SJCRH30 (cell line): ENCODE data around the gene COG4. TPM values are rescaled to one million over a fixed set of nuclear protein-coding genes. Genes with fewer than 3 reads are reported as not detected.
"Not testable (repeated sequence)": the region's sequence is repeated elsewhere in the genome, so short reads cannot be mapped to it uniquely, and the experiment has no call there.

Experiments
- DNase-seq, 2 experiments: peaks; one replicate each; pipeline ENCODE4 v3.0.0-alpha.2; 2015 to 2020
- H3K27ac ChIP-seq: fragments of 250-450 bp; sonication (Bioruptor Pico); 2 replicates; pipeline ENCODE4 v1.5.1; 2020; ENCODE audit warnings: mild to moderate bottlenecking, moderate library complexity
- H3K27me3 ChIP-seq: fragments of 250-450 bp; sonication (Bioruptor Pico); 2 replicates; pipeline ENCODE4 v1.5.1; 2020; ENCODE audit warnings: mild to moderate bottlenecking, moderate library complexity
- H3K36me3 ChIP-seq: fragments of 250-450 bp; sonication (Bioruptor Pico); 2 replicates; pipeline ENCODE4 v1.5.1; 2020; ENCODE audit warnings: mild to moderate bottlenecking, moderate library complexity
- H3K4me1 ChIP-seq: fragments of 250-450 bp; sonication (Bioruptor Pico); 2 replicates; pipeline ENCODE4 v1.5.1; 2020; ENCODE audit warnings: mild to moderate bottlenecking, moderate library complexity
- H3K4me3 ChIP-seq: fragments of 250-450 bp; sonication (Bioruptor Pico); 2 replicates; pipeline ENCODE4 v1.5.1; 2020; ENCODE audit warnings: mild to moderate bottlenecking, moderate library complexity
- H3K9me3 ChIP-seq: fragments of 250-450 bp; sonication (Bioruptor Pico); replicated peaks from 2 replicates; pipeline ENCODE4 v1.5.1; 2020; ENCODE audit warnings: mild to moderate bottlenecking, moderate library complexity
- total RNA-seq: library from RNA; depleted of rRNA; stranded (reverse); fragments of >200 nt; shearing (Covaris generic); gene quantifications from 2 replicates; pipeline ENCODE4 v1.2.3, GENCODE V29; 2014

The COG4 gene
- total RNA-seq, 1 experiment from 2014 or later = 26.4 TPM

GRCh38 chr16:70550082-70550481, 26.7 kb upstream of the COG4 start:
- Histone ChIP-seq H3K36me3 (peaks cover 89% of the 10 kb centered on the region), H3K4me3 (no peak overlapping the region), H3K27me3 (no peaks in the 10 kb centered on the region), H3K27ac (no peak overlapping the region), H3K4me1 (no peaks in the 10 kb centered on the region), H3K9me3 (no peaks in the 10 kb centered on the region)
- no peak for DNase-seq

- no peak overlapping the region for H3K4me3 ChIP-seq
- no peaks in the 10 kb centered on the region for H3K4me1 ChIP-seq
- H3K27ac ChIP-seq = no peak overlapping the region
- H3K27me3 ChIP-seq = no peaks in the 10 kb centered on the region
- no peak for DNase-seq
- no peaks in the 10 kb centered on the region for H3K9me3 ChIP-seq
- H3K36me3 ChIP-seq = peaks cover 87% of the 10 kb centered on the region
Observed at GRCh38 chr16:70548936-70549335, 25.6 kb upstream of the COG4 start.

DNA sequence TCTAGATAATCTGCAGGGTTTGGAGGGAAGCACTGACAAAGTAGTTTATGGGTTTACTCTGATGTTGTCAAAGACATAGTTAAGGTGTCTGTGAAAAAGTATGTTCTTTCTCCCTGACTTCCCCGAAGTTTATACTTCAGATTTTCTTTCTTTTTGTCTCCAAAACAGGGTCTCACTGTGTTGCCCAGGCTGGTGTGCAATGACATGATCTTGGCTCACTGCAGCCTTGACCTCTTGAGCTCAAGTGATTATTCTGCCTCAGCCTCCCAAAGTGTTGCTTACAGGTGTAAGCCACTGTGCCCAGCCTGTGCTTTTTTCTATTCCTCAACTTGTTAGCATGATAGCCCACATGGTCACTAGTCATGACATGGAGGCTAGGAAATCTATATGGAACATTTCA, 21.2 kb upstream of the COG4 start:
- Histone ChIP-seq H3K27ac (no peak overlapping the region), H3K9me3 (no peaks in the 10 kb centered on the region), H3K4me1 (no peaks in the 10 kb centered on the region), H3K27me3 (no peaks in the 10 kb centered on the region), H3K36me3 (peaks cover 86% of the 10 kb centered on the region), H3K4me3 (no peak overlapping the region)
- DNase-seq = no peak

DNA sequence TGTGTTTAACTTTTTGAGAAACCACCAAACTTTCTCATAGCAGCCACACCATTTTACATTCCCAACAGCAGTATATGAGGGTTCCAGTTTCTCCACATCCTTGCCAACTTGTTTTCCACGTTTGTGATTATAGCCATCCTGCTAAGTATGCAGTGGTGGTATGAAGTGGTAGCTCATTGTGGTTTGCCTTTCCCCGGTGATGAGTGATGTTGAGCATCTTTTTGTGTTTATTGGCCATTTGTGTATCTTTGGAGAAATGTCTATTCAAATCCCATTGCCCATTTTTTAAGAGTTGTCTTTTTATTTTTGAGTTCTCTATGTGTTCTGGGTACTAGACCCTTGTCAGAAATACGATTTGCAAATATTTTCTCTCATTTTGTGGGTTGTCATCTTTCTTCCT, 17.6 kb upstream of the COG4 start:
- no peak overlapping the region for H3K27ac ChIP-seq
- no peak overlapping the region for H3K4me3 ChIP-seq
- H3K4me1 ChIP-seq = no peaks in the 10 kb centered on the region
- DNase-seq = no peak
- peaks cover 83% of the 10 kb centered on the region for H3K36me3 ChIP-seq
- no peaks in the 10 kb centered on the region for H3K27me3 ChIP-seq
- H3K9me3 ChIP-seq = no peaks in the 10 kb centered on the region

GRCh38 chr16:70534971-70535370, 11.6 kb upstream of the COG4 start:
- no peak for DNase-seq
- Histone ChIP-seq H3K4me1 (no peaks in the 10 kb centered on the region), H3K27me3 (no peaks in the 10 kb centered on the region), H3K4me3 (no peak overlapping the region), H3K36me3 (peaks cover 84% of the 10 kb centered on the region), H3K27ac (no peak overlapping the region), H3K9me3 (no peaks in the 10 kb centered on the region)

DNA sequence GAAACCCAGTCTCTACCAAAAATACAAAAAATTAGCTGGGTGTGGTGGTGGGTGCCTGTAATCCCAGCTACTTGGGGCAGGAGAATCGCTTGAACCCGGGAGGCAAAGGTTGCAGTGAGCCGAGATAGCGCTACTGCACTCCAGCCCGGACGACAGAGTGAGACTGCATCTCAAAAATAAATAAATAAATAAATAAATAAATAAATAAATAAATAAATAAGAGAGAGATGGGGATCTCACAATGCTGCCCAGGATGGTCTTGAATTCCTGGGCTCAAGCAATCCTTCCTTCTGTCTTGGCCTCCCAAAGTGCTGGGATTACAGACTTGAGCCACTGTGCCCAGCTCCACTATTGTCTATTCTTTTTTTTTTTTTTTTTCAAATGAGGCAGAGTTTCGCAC, 6.6 kb upstream of the COG4 start:
- peaks cover 77% of the 10 kb centered on the region for H3K36me3 ChIP-seq
- H3K4me1 ChIP-seq, H3K4me3 ChIP-seq, H3K27ac ChIP-seq, DNase-seq, H3K27me3 ChIP-seq, H3K9me3 ChIP-seq: not testable (repeated sequence)

DNA sequence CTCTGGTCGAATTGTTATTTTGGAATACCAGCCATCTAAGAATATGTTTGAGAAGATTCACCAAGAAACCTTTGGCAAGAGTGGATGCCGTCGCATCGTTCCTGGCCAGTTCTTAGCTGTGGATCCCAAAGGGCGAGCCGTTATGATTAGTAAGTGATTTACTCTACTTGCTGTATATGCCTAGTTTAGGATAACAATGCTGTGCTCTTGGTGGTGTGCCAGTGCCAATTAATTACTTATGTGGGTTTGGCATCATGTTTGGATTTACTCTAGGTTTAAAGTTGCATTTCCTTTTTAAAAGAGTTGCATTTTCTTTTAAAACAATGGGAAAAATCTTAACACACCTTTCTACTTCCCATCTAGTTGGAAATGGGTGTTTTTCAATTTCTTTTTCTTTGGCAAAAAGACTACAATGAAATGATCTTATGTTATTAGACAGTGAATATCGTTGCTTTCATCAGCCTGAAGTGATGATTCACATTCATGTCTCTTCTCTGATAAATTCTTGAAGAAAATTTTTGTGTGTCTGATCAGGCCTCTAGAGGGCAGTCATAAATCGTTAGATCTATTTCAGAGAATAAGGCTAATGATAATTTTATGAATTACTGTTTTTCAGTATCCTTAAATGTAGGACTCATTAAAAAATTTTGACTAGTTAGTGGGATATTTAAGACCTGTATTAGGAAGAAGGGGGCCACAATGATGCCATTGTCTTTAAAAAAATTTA, 5.9 kb upstream of the COG4 start:
- no peak overlapping the region for H3K27ac ChIP-seq
- no peaks in the 10 kb centered on the region for H3K27me3 ChIP-seq
- peaks cover 3% of the 10 kb centered on the region; the same call in 1 of the 2 replicates for H3K4me1 ChIP-seq
- no peak overlapping the region for H3K4me3 ChIP-seq
- DNase-seq = peak in 1 of 2 experiments; percentile 26
- peaks cover 71% of the 10 kb centered on the region for H3K36me3 ChIP-seq
- no peaks in the 10 kb centered on the region for H3K9me3 ChIP-seq

- peaks cover 54% of the 10 kb centered on the region for H3K36me3 ChIP-seq
Observed at GRCh38 chr16:70527315-70527996, 4.1 kb upstream of the COG4 start.

GRCh38 chr16:70526403-70526802, 3.0 kb upstream of the COG4 start:
- Histone ChIP-seq H3K36me3 (peaks cover 46% of the 10 kb centered on the region), H3K27me3 (no peaks in the 10 kb centered on the region), H3K9me3 (no peaks in the 10 kb centered on the region), H3K4me1 (peaks cover 3% of the 10 kb centered on the region; the same call in 1 of the 2 replicates), H3K4me3 (no peak overlapping the region), H3K27ac (no peak overlapping the region)
- no peak for DNase-seq

More at GRCh38 chr16:70527315-70527996, 4.1 kb upstream of the COG4 start:
- Histone ChIP-seq H3K4me3 (no peak overlapping the region), H3K4me1 (peaks cover 3% of the 10 kb centered on the region; the same call in 1 of the 2 replicates), H3K27me3 (no peaks in the 10 kb centered on the region), H3K9me3 (no peaks in the 10 kb centered on the region), H3K27ac (no peak overlapping the region)
- no peak for DNase-seq

DNA sequence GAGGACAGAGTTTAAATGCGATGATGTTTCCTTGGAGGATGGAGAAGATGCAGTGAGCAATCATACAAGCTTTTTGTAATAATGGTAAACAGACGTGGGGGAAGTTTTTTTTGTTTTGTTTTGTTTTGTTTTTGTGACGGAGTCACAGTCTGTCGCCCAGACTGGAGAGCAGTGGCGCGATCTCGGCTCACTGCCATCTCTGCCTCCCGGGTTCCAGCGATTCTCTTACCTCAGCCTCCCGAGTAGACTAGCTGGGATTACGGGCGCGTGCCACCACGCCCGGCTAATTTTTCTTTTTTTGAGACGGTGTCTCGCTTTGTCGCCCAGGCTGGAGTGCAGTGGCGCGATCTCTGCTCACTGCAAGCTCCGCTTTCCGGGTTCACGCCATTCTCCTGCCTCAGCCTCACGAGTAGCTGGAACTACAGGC, 1.1 kb upstream of the COG4 start:
- peak; percentile 36 to 38 for DNase-seq
- Histone ChIP-seq H3K4me3 (peak overlapping the region; percentile 99), H3K27ac (peak overlapping the region; percentile 93), H3K36me3 (peaks cover 30% of the 10 kb centered on the region)
- H3K27me3 ChIP-seq, H3K4me1 ChIP-seq, H3K9me3 ChIP-seq: not testable (repeated sequence)

GRCh38 chr16:70523743-70524398, 517 bp upstream of the COG4 start, which contains the start of gene SF3B3:
SF3B3 (plus strand) TSS chr16:70523816; CDS start chr16:70526657, 2,841 bp downstream.
- peak; percentile 57 to 79 for DNase-seq
- peaks cover 25% of the 10 kb centered on the region for H3K36me3 ChIP-seq
- no peaks in the 10 kb centered on the region for H3K27me3 ChIP-seq
- peaks cover 3% of the 10 kb centered on the region; the same call in 1 of the 2 replicates for H3K4me1 ChIP-seq
- peak within 1 kb of the TSS; percentile 93 for H3K27ac ChIP-seq
- no peaks in the 10 kb centered on the region for H3K9me3 ChIP-seq
- H3K4me3 ChIP-seq = peak within 1 kb of the TSS; percentile 99

DNA sequence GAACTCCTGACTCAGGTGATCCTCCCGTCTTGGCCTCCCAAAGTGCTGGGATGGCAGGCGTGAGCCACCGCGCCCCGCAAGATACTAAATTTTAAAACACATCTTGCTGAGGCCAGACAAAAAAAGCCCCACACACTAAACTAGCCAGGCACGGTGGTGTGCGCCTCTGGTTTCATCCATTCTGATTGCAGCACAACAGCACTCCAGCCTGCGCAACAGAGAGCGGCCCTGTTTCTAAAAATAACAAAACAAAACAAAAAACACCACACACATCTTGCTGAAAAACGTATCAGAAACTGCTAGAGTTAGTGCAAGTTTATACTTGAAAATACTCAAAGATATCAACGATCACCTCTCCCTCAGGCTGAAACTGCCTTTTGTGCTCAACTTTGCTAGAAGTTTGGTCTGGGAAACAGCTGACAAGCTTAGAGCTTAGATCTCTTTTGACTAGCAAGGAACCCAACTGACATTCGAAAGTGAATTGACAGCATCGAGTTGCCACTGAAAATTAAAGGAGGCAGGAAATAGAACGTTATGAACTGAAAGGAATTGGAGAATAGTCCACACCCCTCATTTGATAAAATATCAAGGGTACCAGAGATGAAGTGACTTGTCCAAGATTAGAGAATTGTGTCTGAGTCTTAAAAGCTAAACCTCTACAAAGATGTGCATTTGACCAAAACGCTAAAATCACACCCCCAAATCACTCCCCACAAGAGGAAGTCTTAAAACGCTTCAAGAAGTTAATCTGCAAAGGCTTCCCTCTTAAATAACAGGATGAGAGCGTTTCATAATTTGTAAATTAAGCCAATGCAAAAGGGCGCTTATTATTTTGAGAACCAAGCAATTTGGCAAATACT, 908 bp downstream of the COG4 start:
- Histone ChIP-seq H3K27ac (peak overlapping the region; percentile 93), H3K27me3 (no peaks in the 10 kb centered on the region), H3K4me1 (peaks cover 3% of the 10 kb centered on the region; the same call in 1 of the 2 replicates), H3K4me3 (peak overlapping the region; percentile 99), H3K36me3 (peaks cover 20% of the 10 kb centered on the region), H3K9me3 (no peaks in the 10 kb centered on the region)
- no peak for DNase-seq

DNA sequence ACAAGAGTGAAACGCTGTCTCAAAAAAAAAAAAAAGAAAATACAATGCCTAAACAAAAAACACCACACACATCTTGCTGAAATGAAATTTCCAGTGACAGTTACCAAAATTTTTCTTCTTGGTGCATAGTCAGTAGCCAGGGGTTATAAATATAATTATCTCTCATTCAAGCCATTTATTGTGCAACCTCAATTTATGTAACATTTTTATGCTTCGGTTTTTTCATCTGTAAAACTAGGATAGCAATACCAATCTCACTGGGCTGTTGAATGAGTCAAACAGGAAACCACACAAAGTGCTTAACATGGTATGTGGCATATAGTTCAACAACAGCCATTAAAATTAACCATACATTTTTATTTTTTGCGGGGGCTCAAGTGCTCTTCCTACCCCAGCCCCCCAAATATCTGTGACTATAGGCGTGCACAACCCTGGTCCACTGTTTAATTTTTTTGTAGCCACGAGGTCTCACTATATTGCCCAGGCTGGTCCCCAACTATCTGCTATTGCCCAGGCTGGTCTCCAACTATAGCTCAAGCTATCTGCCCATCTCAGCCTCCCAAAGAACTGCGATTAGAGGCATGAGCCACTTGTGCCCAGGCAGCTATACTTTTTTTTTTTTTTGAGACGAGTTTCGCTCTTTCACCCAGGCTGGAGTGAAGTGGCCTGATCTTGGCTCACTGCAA, 2.6 kb downstream of the COG4 start:
- Histone ChIP-seq H3K4me1 (peaks cover 3% of the 10 kb centered on the region; the same call in 1 of the 2 replicates), H3K4me3 (no peak overlapping the region), H3K27me3 (no peaks in the 10 kb centered on the region), H3K36me3 (peaks cover 5% of the 10 kb centered on the region; the same call in 1 of the 2 replicates), H3K9me3 (no peaks in the 10 kb centered on the region), H3K27ac (no peak overlapping the region)
- DNase-seq = no peak

- no peaks in the 10 kb centered on the region for H3K4me1 ChIP-seq
- no peak overlapping the region for H3K27ac ChIP-seq
- no peaks in the 10 kb centered on the region for H3K27me3 ChIP-seq
- no peaks in the 10 kb centered on the region for H3K9me3 ChIP-seq
- H3K36me3 ChIP-seq = peaks cover 8% of the 10 kb centered on the region; the same call in 1 of the 2 replicates
- H3K4me3 ChIP-seq = no peak overlapping the region
- no peak for DNase-seq
Observed at GRCh38 chr16:70512456-70512855, 10.9 kb downstream of the COG4 start.
